ENCODE measurements around the gene CBX5.
"Not testable (repeated sequence)": the region's sequence is repeated elsewhere in the genome, so short reads cannot be mapped to it uniquely, and the experiment has no call there.

Gene CBX5

GRCh38 chr12:54189198-54189539 lies 90.8 kb downstream of the CBX5 start:
- no peak for TF ChIP-seq CTCF (IDR thresholded peaks at IDR 0.05)
- peak overlapping the region; percentile 71 for H3K4me3 ChIP-seq (ENCODE audit: low read depth, low read length)
- peak overlapping the region; percentile 68 for H2AFZ ChIP-seq
- no peak overlapping the region for H3K27ac ChIP-seq
- H3K79me2 ChIP-seq: no peaks in the 10 kb centered on the region
- no peak overlapping the region for H3K9ac ChIP-seq
- peaks cover 4% of the 10 kb centered on the region for H3K4me1 ChIP-seq
- peak overlapping the region; percentile 56 for H3K4me2 ChIP-seq (ENCODE audit: low read length)
- H3K9me3 ChIP-seq (ENCODE audit: control insufficient read depth, low read length): no peaks in the 10 kb centered on the region
- H3K36me3 ChIP-seq (ENCODE audit: control insufficient read depth, insufficient read depth, low read length): no peaks in the 10 kb centered on the region
- no peaks in the 10 kb centered on the region for H3K27me3 ChIP-seq (ENCODE audit: control insufficient read depth, insufficient read depth, low read length)

GRCh38 chr12:54187075-54187474 lies 92.8 kb downstream of the CBX5 start:
- H3K4me1 ChIP-seq: peaks cover 4% of the 10 kb centered on the region
- no peaks in the 10 kb centered on the region for H3K9me3 ChIP-seq (ENCODE audit: control insufficient read depth, low read length)
- no peak for TF ChIP-seq CTCF (IDR thresholded peaks at IDR 0.05)
- no peak overlapping the region for H2AFZ ChIP-seq
- H3K27ac ChIP-seq: no peak overlapping the region
- no peak overlapping the region for H3K4me3 ChIP-seq (ENCODE audit: low read depth, low read length)
- no peaks in the 10 kb centered on the region for H3K36me3 ChIP-seq (ENCODE audit: control insufficient read depth, insufficient read depth, low read length)
- no peaks in the 10 kb centered on the region for H3K79me2 ChIP-seq
- no peaks in the 10 kb centered on the region for H3K27me3 ChIP-seq (ENCODE audit: control insufficient read depth, insufficient read depth, low read length)
- no peak overlapping the region for H3K9ac ChIP-seq
- no peak overlapping the region for H3K4me2 ChIP-seq (ENCODE audit: low read length)

GRCh38 chr12:54185919-54186318 lies 94.0 kb downstream of the CBX5 start:
- no peak overlapping the region for H3K9ac ChIP-seq
- no peak overlapping the region for H3K4me3 ChIP-seq (ENCODE audit: low read depth, low read length)
- H3K36me3 ChIP-seq (ENCODE audit: control insufficient read depth, insufficient read depth, low read length): no peaks in the 10 kb centered on the region
- no peak for TF ChIP-seq CTCF (IDR thresholded peaks at IDR 0.05)
- H3K9me3 ChIP-seq (ENCODE audit: control insufficient read depth, low read length): no peaks in the 10 kb centered on the region
- H3K79me2 ChIP-seq: no peaks in the 10 kb centered on the region
- no peak overlapping the region for H3K27ac ChIP-seq
- peaks cover 4% of the 10 kb centered on the region for H3K4me1 ChIP-seq
- H2AFZ ChIP-seq: no peak overlapping the region
- H3K27me3 ChIP-seq (ENCODE audit: control insufficient read depth, insufficient read depth, low read length): no peaks in the 10 kb centered on the region
- no peak overlapping the region for H3K4me2 ChIP-seq (ENCODE audit: low read length)

- H3K4me2 ChIP-seq (ENCODE audit: low read length); H3K27me3 ChIP-seq (ENCODE audit: control insufficient read depth, insufficient read depth, low read length); H3K9ac ChIP-seq; H3K27ac ChIP-seq; H3K4me3 ChIP-seq (ENCODE audit: low read depth, low read length); H3K36me3 ChIP-seq (ENCODE audit: control insufficient read depth, insufficient read depth, low read length); H3K4me1 ChIP-seq; H3K79me2 ChIP-seq; H2AFZ ChIP-seq; H3K9me3 ChIP-seq (ENCODE audit: control insufficient read depth, low read length): not testable (repeated sequence)
These were observed 94.6 kb downstream of the CBX5 start for GRCh38 chr12:54185297-54185696.

GRCh38 chr12:54184024-54184805 lies 95.7 kb downstream of the CBX5 start:
- H3K79me2 ChIP-seq: no peaks in the 10 kb centered on the region
- H3K9ac ChIP-seq: no peak overlapping the region
- peaks cover 2% of the 10 kb centered on the region for H3K4me1 ChIP-seq
- no peak overlapping the region for H3K27ac ChIP-seq
- no peak overlapping the region for H3K4me2 ChIP-seq (ENCODE audit: low read length)
- no peak overlapping the region for H3K4me3 ChIP-seq (ENCODE audit: low read depth, low read length)
- H2AFZ ChIP-seq: no peak overlapping the region
- no peak for TF ChIP-seq CTCF (IDR thresholded peaks at IDR 0.05)
- H3K27me3 ChIP-seq (ENCODE audit: control insufficient read depth, insufficient read depth, low read length): no peaks in the 10 kb centered on the region
- no peaks in the 10 kb centered on the region for H3K36me3 ChIP-seq (ENCODE audit: control insufficient read depth, insufficient read depth, low read length)
- H3K9me3 ChIP-seq (ENCODE audit: control insufficient read depth, low read length): no peaks in the 10 kb centered on the region
